GM12878 (cell line): Measurements from ENCODE around the gene FBXW9. TPM values are rescaled to one million over a fixed set of nuclear protein-coding genes. Genes with fewer than 3 reads are reported as not detected.

Experiments used
- ATF7 ChIP-seq: fragments of 450-650 bp; IDR thresholded peaks from 2 replicates; pipeline ENCODE4 v1.6.1; 2016; ENCODE audit warnings: low read depth, mild to moderate bottlenecking
- BACH1 ChIP-seq: fragments of 450-650 bp; IDR thresholded peaks from 2 replicates; pipeline ENCODE4 v1.6.1; 2017; ENCODE audit warnings: mild to moderate bottlenecking, borderline replicate concordance
- BHLHE40 ChIP-seq, 2 experiments: fragments of 450-650 bp in 1 of 2; IDR thresholded peaks; 2 replicates each; pipeline ENCODE4 v1.6.1; 2011 to 2017; ENCODE audit warnings: low read depth in 2 of 2, borderline replicate concordance in 1 of 2, improper control_type of control experiment in 1 of 2, low read length in 1 of 2, mild to moderate bottlenecking in 1 of 2
- CHD2 ChIP-seq: IDR thresholded peaks from 2 replicates; pipeline ENCODE4 v1.6.1; 2011; ENCODE audit warnings: low read depth, low read length, improper control_type of control experiment, borderline replicate concordance
- EP300 ChIP-seq, 2 experiments: fragments of 150-350 bp in 1 of 2; IDR thresholded peaks; 2 replicates each; pipeline ENCODE4 v1.6.1; 2011 to 2012; ENCODE audit warnings: low read depth in 2 of 2, low read length in 2 of 2, borderline replicate concordance in 1 of 2, improper control_type of control experiment in 1 of 2, inconsistent platforms in 1 of 2; ENCODE audit not compliant: control insufficient read depth in 1 of 2
- ETV6 ChIP-seq, 2 experiments: fragments of 450-650 bp in 1 of 2; IDR thresholded peaks in 1 of 2; conservative IDR thresholded peaks in 1 of 2; 2 replicates each; pipeline ENCODE4 v1.6.1; 2014; ENCODE audit warnings: antibody characterized with exemption in 1 of 2, borderline replicate concordance in 1 of 2, low read depth in 1 of 2, mild to moderate bottlenecking in 1 of 2, moderate library complexity in 1 of 2
- HCFC1 ChIP-seq: fragments of 150-350 bp; IDR thresholded peaks from 2 replicates; pipeline ENCODE4 v1.6.1; 2014; ENCODE audit warnings: low read length
- JUND ChIP-seq: IDR thresholded peaks from 2 replicates; pipeline ENCODE4 v1.6.1; 2012; ENCODE audit warnings: low read depth, mild to moderate bottlenecking, low read length, improper control_type of control experiment, moderate library complexity
- KLF5 ChIP-seq: fragments of 450-650 bp; IDR thresholded peaks from 2 replicates; pipeline ENCODE4 v1.6.1; 2014; ENCODE audit warnings: mild to moderate bottlenecking; ENCODE audit not compliant: partially characterized antibody
- MTA3 ChIP-seq: IDR thresholded peaks from 2 replicates; pipeline ENCODE4 v1.6.1; 2012; ENCODE audit warnings: low read length, inconsistent platforms, borderline replicate concordance
- NFIC ChIP-seq: IDR thresholded peaks from 2 replicates; pipeline ENCODE4 v1.6.1; 2012; ENCODE audit warnings: low read depth, mild to moderate bottlenecking, inconsistent platforms, low read length, moderate library complexity
- RUNX3 ChIP-seq: IDR thresholded peaks from 2 replicates; pipeline ENCODE4 v1.6.1; 2012; ENCODE audit warnings: low read length, inconsistent platforms
- SREBF2 ChIP-seq: IDR thresholded peaks from 2 replicates; pipeline ENCODE4 v1.6.1; 2012; ENCODE audit warnings: mild to moderate bottlenecking, low read length
- TCF7 ChIP-seq: IDR thresholded peaks from 2 replicates; pipeline ENCODE4 v1.6.1; 2014; ENCODE audit warnings: antibody characterized with exemption, borderline replicate concordance
- polyA plus RNA-seq, 11 experiments: library from polyadenylated mRNA; depleted of rRNA in 4 of 11; unstranded in 6 of 11; stranded (reverse) in 5 of 11; fragments of >200 nt; fragmentation: Nextera tagmentation in 4 of 11; fragmentation: Illumina TruSeq in 1 of 11; extraction: Ambion mirVana in 4 of 11; extraction: Trizol in 1 of 11; gene quantifications; 1 replicate in 1 of 11; 2 replicates in 10 of 11; pipeline versions ENCODE4 v1.2.1 to v1.2.3, GENCODE V29; 2011 to 2016; ENCODE audit warnings: inconsistent platforms in 2 of 11, missing spikeins in 2 of 11, low read depth in 1 of 11
- total RNA-seq, 4 experiments: library from RNA; depleted of rRNA in 3 of 4; stranded (reverse); fragments of >200 nt in 3 of 4; fragmentation: Illumina TruSeq in 1 of 4; extraction: Trizol in 1 of 4; gene quantifications; 2 replicates each; pipeline versions ENCODE4 v1.2.1 to v1.2.3, GENCODE V29; 2013 to 2021
- TF ChIP-seq, protein P1 (sequence below): IDR thresholded peaks from 2 replicates; pipeline ENCODE4 v1.6.1; 2012; ENCODE audit warnings: low read depth, low read length, improper control_type of control experiment
- TF ChIP-seq, protein P2 (sequence below): fragments of 450-650 bp; formaldehyde crosslinking; IDR thresholded peaks from 2 replicates; pipeline ENCODE4 v1.5.0; 2022; ENCODE audit warnings: mild to moderate bottlenecking, missing genetic modification characterization
- TF ChIP-seq, protein P3 (sequence below): fragments of 450-650 bp; IDR thresholded peaks from 2 replicates; pipeline ENCODE4 v1.6.1; 2018; ENCODE audit warnings: mild to moderate bottlenecking, low read depth, moderate library complexity; ENCODE audit not compliant: partially characterized antibody
- TF ChIP-seq, protein P4 (sequence below): IDR thresholded peaks from 2 replicates; pipeline ENCODE4 v1.6.1; 2011; ENCODE audit warnings: borderline replicate concordance, low read depth, mild to moderate bottlenecking, moderate library complexity, low read length; ENCODE audit not compliant: insufficient read depth, poor library complexity, severe bottlenecking

FBXW9 gene
- total and polyA plus RNA-seq, 10 of the 15 experiments (the other 5 are each of a cell fraction or from before 2014, with no cell fraction given), result 0.21 to 14.8 (median 7.3) TPM

DNA sequence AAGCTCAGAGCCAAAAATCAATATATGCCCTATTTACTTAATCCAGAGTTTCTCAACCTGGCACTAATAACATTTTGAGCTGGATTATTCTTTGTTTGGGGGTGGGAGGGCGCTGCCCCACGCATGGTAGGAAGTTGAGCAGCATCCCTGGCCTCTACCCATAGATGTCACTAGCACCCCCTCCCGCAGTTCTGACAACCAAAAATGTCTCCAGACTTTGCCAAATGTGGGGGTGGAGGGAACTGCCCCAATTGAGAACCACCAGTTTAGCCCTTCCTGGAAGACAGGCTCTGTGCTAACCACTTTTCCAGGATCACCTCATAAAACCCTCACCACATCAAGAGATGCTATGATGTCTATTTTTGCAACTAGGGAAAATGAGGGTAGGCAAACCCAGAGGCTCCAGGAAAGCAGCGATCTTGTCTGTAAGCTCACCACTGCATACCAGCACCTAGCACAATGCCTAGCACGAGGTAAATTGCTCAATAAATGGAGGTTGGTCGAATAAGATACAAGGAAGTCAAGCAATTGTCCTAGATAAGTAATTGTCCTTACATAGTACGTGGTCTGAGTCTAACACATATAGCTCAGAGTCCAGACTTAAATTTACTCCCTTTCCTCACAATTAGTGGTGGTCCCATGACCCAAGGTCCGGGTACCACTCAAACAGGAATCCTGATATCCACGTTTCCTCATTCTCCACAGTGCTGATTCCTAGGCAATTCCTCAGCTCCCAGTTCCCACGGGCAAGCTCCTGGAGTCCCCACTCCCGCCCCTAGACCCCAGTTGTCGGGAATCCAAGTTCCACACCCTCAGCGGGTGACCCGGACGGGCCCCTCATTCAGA, 37.2 kb upstream of the FBXW9 start (continued):
- TF ChIP-seq EP300 (IDR thresholded peaks at IDR 0.05; ENCODE audit: borderline replicate concordance in 1 of 2, control insufficient read depth in 1 of 2, low read depth in 2 of 2, low read length in 2 of 2) (no peak), TCF7 (no peak), JUND (no peak), ETV6 (conservative IDR thresholded peaks at IDR 0.05 in 1 of 2, IDR thresholded peaks at IDR 0.05 in 1 of 2; ENCODE audit: borderline replicate concordance in 1 of 2, low read depth in 1 of 2) (no peak), BACH1 (no peak), SREBF2 (no peak), NFIC (no peak), MTA3 (no peak), BHLHE40 (IDR thresholded peaks at IDR 0.05; ENCODE audit: borderline replicate concordance in 1 of 2, low read depth in 2 of 2, low read length in 1 of 2) (no peak; a peak in 1 of 4 replicates), HCFC1 (no peak), ATF7 (no peak), RUNX3 (peak; percentile 52; the same call in 1 of the 2 replicates), KLF5 (no peak), CHD2 (no peak)
- TF ChIP-seq, protein P1, sequence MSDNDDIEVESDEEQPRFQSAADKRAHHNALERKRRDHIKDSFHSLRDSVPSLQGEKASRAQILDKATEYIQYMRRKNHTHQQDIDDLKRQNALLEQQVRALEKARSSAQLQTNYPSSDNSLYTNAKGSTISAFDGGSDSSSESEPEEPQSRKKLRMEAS, result no peak
- TF ChIP-seq, protein P2, sequence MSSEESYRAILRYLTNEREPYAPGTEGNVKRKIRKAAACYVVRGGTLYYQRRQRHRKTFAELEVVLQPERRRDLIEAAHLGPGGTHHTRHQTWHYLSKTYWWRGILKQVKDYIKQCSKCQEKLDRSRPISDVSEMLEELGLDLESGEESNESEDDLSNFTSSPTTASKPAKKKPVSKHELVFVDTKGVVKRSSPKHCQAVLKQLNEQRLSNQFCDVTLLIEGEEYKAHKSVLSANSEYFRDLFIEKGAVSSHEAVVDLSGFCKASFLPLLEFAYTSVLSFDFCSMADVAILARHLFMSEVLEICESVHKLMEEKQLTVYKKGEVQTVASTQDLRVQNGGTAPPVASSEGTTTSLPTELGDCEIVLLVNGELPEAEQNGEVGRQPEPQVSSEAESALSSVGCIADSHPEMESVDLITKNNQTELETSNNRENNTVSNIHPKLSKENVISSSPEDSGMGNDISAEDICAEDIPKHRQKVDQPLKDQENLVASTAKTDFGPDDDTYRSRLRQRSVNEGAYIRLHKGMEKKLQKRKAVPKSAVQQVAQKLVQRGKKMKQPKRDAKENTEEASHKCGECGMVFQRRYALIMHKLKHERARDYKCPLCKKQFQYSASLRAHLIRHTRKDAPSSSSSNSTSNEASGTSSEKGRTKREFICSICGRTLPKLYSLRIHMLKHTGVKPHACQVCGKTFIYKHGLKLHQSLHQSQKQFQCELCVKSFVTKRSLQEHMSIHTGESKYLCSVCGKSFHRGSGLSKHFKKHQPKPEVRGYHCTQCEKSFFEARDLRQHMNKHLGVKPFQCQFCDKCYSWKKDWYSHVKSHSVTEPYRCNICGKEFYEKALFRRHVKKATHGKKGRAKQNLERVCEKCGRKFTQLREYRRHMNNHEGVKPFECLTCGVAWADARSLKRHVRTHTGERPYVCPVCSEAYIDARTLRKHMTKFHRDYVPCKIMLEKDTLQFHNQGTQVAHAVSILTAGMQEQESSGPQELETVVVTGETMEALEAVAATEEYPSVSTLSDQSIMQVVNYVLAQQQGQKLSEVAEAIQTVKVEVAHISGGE (CRISPR knock-in tag), result no peak
- TF ChIP-seq, protein P3, sequence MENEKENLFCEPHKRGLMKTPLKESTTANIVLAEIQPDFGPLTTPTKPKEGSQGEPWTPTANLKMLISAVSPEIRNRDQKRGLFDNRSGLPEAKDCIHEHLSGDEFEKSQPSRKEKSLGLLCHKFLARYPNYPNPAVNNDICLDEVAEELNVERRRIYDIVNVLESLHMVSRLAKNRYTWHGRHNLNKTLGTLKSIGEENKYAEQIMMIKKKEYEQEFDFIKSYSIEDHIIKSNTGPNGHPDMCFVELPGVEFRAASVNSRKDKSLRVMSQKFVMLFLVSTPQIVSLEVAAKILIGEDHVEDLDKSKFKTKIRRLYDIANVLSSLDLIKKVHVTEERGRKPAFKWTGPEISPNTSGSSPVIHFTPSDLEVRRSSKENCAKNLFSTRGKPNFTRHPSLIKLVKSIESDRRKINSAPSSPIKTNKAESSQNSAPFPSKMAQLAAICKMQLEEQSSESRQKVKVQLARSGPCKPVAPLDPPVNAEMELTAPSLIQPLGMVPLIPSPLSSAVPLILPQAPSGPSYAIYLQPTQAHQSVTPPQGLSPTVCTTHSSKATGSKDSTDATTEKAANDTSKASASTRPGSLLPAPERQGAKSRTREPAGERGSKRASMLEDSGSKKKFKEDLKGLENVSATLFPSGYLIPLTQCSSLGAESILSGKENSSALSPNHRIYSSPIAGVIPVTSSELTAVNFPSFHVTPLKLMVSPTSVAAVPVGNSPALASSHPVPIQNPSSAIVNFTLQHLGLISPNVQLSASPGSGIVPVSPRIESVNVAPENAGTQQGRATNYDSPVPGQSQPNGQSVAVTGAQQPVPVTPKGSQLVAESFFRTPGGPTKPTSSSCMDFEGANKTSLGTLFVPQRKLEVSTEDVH, result no peak
- TF ChIP-seq, protein P4, sequence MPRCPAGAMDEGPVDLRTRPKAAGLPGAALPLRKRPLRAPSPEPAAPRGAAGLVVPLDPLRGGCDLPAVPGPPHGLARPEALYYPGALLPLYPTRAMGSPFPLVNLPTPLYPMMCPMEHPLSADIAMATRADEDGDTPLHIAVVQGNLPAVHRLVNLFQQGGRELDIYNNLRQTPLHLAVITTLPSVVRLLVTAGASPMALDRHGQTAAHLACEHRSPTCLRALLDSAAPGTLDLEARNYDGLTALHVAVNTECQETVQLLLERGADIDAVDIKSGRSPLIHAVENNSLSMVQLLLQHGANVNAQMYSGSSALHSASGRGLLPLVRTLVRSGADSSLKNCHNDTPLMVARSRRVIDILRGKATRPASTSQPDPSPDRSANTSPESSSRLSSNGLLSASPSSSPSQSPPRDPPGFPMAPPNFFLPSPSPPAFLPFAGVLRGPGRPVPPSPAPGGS, result no peak
